Endothelial cell of umbilical vein (primary cell): ENCODE results near the gene ZFPM1.
A peak's percentile ranks its signal among the peaks of the same experiment; 100 is the strongest.

Experiments used
- EZH2 ChIP-seq: IDR thresholded peaks from 2 replicates; pipeline ENCODE4 v1.6.1; 2012; ENCODE audit warnings: borderline replicate concordance, low read depth, mild to moderate bottlenecking, moderate library complexity, low read length, inconsistent platforms; ENCODE audit not compliant: severe bottlenecking
- GATA2 ChIP-seq: IDR thresholded peaks from 2 replicates; pipeline ENCODE4 v1.7.0; 2011; ENCODE audit warnings: low read depth, mild to moderate bottlenecking, moderate library complexity, mixed read lengths, low read length; ENCODE audit not compliant: insufficient read length, insufficient read depth
- JUN ChIP-seq: IDR thresholded peaks from 2 replicates; pipeline ENCODE4 v1.6.1; 2011; ENCODE audit warnings: borderline replicate concordance, low read depth; ENCODE audit not compliant: insufficient read length, insufficient read depth
- MYC ChIP-seq: IDR thresholded peaks from one replicate; pipeline ENCODE4 v1.6.1; 2011; ENCODE audit warnings: mild to moderate bottlenecking, low read depth, low read length
- POLR2A ChIP-seq: IDR thresholded peaks from 2 replicates; pipeline ENCODE4 v1.6.1; 2012; ENCODE audit warnings: low read depth, mild to moderate bottlenecking, control low read depth, low read length
- POLR2AphosphoS5 ChIP-seq: IDR thresholded peaks from 2 replicates; pipeline ENCODE4 v1.6.1; 2012; ENCODE audit warnings: low read depth, mild to moderate bottlenecking, control low read depth, low read length, moderate library complexity; ENCODE audit not compliant: insufficient read depth
- TF ChIP-seq, protein P1 (sequence below), 2 donors: IDR thresholded peaks; 1 replicate in 1 of 2; 2 replicates in 1 of 2; pipeline ENCODE4 v1.5.1; 2011; ENCODE audit warnings: low read length in 2 of 2, mild to moderate bottlenecking in 2 of 2, moderate library complexity in 2 of 2, control low read depth in 1 of 2, inconsistent platforms in 1 of 2, low read depth in 1 of 2; ENCODE audit not compliant: insufficient read depth in 1 of 2; ENCODE audit errors: extremely low read depth in 1 of 2
- TF ChIP-seq, protein P2 (sequence below): IDR thresholded peaks from 2 replicates; pipeline ENCODE4 v1.6.1; 2011; ENCODE audit not compliant: insufficient read depth, insufficient read length

DNA sequence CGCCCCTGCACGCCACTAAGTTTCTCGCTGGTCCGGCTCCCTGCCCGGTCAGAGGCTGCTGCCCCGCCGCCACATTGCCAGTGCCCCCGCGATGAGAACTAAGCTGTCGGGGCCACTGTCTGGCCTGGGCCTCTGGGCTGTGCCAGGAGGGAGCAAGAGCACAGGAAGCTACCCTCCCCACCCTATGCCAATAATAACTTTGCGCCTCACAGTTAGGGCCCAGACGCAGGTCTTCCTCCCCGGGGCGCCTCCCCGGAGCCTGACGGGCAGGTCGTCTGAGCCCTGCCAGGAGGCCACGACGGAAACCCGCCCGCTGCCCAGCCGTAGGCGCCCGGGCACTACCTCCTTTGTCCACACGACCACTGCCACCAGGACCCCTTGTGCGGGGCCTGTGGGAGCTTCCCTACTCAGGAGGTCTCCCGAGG is 1.5 kb downstream of the ZFPM1 start:
- TF ChIP-seq, protein P1, sequence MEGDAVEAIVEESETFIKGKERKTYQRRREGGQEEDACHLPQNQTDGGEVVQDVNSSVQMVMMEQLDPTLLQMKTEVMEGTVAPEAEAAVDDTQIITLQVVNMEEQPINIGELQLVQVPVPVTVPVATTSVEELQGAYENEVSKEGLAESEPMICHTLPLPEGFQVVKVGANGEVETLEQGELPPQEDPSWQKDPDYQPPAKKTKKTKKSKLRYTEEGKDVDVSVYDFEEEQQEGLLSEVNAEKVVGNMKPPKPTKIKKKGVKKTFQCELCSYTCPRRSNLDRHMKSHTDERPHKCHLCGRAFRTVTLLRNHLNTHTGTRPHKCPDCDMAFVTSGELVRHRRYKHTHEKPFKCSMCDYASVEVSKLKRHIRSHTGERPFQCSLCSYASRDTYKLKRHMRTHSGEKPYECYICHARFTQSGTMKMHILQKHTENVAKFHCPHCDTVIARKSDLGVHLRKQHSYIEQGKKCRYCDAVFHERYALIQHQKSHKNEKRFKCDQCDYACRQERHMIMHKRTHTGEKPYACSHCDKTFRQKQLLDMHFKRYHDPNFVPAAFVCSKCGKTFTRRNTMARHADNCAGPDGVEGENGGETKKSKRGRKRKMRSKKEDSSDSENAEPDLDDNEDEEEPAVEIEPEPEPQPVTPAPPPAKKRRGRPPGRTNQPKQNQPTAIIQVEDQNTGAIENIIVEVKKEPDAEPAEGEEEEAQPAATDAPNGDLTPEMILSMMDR (IDR thresholded peaks at IDR 0.05; ENCODE audit: extremely low read depth in 1 of 2, insufficient read depth in 1 of 2, low read depth in 1 of 2, low read length in 2 of 2): peak in 1 of 2 donors; percentile 11
- TF ChIP-seq POLR2A (no peak), MYC (no peak), POLR2AphosphoS5 (no peak), EZH2 (no peak), GATA2 (no peak), JUN (no peak)
- TF ChIP-seq, protein P2, sequence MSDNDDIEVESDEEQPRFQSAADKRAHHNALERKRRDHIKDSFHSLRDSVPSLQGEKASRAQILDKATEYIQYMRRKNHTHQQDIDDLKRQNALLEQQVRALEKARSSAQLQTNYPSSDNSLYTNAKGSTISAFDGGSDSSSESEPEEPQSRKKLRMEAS: no peak
